ENCODE results near the gene CISH. TPM values are rescaled to one million over a fixed set of nuclear protein-coding genes. Genes with fewer than 3 reads are reported as not detected.

Gene CISH
- total RNA-seq, 3 donors from 2014 or later (not counting 1 experiment from before 2014, with no cell fraction given) = 2.4 to 23.6 (median 11.3) TPM

- Mint-ChIP-seq H3K4me3 (peak overlapping the region; percentile 47), H3K9me3 (no peaks in the 10 kb centered on the region), H3K36me3 (peaks cover 18% of the 10 kb centered on the region), H3K4me1 (peaks cover 81 to 92% of the 10 kb centered on the region in 2 donors), H3K27ac (peak overlapping the region; percentile 93 to 95), H3K27me3 (ENCODE audit: low read depth in 2 of 2) (no peaks in the 10 kb centered on the region)
- DNase-seq = no peak
- Histone ChIP-seq H3K4me3 (ENCODE audit: low read length) (no peak overlapping the region), H3K27me3 (ENCODE audit: control insufficient read depth, insufficient read depth, low read length) (no peaks in the 10 kb centered on the region), H3K36me3 (ENCODE audit: control insufficient read depth, insufficient read depth, low read length) (peaks cover 48% of the 10 kb centered on the region), H3K9me3 (ENCODE audit: control insufficient read depth, insufficient read depth, low read length) (no peaks in the 10 kb centered on the region), H3K4me1 (ENCODE audit: control insufficient read depth, insufficient read depth, low read length) (peaks cover 95% of the 10 kb centered on the region), H3K27ac (ENCODE audit: low read length) (peak overlapping the region; percentile 81)
- ATAC-seq = no peak
- intact Hi-C loops (cut with micrococcal nuclease) = no loop called here
- no peak for TF ChIP-seq CTCF (IDR thresholded peaks at IDR 0.05)
- WGBS (ENCODE audit: insufficient coverage) = 54% methylated on average over 4 of the region's 4 CpGs
Observed at GRCh38 chr3:50603261-50604109, 8.1 kb downstream of the CISH start.

- 80% methylated on average over 9 of the region's 9 CpGs for WGBS (ENCODE audit: insufficient coverage)
- peaks cover 18% of the 10 kb centered on the region for H3K36me3 Mint-ChIP-seq
Observed at GRCh38 chr3:50602595-50603191, 8.9 kb downstream of the CISH start.

DNA sequence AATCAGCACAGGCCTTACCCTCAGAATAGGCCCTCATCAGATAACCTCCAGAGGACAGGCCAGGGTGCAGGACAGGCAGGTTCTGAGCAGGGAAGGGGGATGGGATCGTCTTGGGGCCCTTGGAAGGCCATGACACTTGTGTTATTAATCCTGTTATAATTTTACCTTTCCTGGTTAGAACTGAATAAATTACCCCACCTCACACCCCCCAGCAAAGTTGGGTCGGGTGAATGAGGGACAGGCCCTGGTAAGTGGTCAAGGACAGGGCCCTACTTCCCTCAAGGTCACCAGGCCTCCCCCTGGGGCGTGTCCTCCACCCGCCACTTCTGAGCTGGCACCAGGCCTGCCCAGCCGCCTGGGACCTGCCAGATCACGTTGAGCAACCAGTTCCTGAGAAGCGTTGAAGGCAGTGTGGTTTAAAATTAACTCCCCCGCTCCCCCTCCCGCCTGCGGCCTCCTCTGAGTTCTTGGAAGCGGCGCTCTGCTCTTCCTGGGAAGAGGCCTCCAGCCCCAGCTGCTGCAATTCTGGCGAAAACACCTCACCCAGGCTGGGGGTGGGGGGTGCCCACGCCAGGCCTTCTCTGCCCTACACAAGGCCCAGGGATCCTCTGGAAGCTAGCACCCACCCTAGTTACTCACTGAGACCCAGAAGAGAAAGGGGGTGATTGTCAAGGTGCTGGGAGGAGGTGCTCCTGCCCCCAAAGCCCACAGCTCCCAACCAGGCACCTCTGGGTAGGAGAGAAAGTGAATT lies 10.6 kb downstream of the CISH start:
- intact Hi-C loops (cut with micrococcal nuclease) = loop anchor here (1.0 kb wide), 1 partner anchor 10 kb away; the partner anchor contains the start of gene CISH
- Mint-ChIP-seq H3K4me3 (peak overlapping the region; percentile 73), H3K36me3 (peaks cover 16% of the 10 kb centered on the region), H3K27me3 (ENCODE audit: low read depth in 2 of 2) (no peaks in the 10 kb centered on the region), H3K9me3 (no peaks in the 10 kb centered on the region), H3K27ac (peak overlapping the region; percentile 93 to 95), H3K4me1 (peaks cover 59 to 71% of the 10 kb centered on the region in 2 donors)
- Histone ChIP-seq H3K9me3 (ENCODE audit: control insufficient read depth, insufficient read depth, low read length) (no peaks in the 10 kb centered on the region), H3K4me3 (ENCODE audit: low read length) (no peak overlapping the region), H3K27me3 (ENCODE audit: control insufficient read depth, insufficient read depth, low read length) (no peaks in the 10 kb centered on the region), H3K27ac (ENCODE audit: low read length) (peak overlapping the region; percentile 81), H3K4me1 (ENCODE audit: control insufficient read depth, insufficient read depth, low read length) (peaks cover 71% of the 10 kb centered on the region), H3K36me3 (ENCODE audit: control insufficient read depth, insufficient read depth, low read length) (peaks cover 23% of the 10 kb centered on the region)
- peak; percentile 65 to 80 for DNase-seq
- 6% methylated on average over 13 of the region's 14 CpGs for WGBS (ENCODE audit: insufficient coverage)
- no peak for TF ChIP-seq CTCF (IDR thresholded peaks at IDR 0.05)
- peak; percentile 87 to 91 (median 89) for ATAC-seq

More at GRCh38 chr3:50602595-50603191, 8.9 kb downstream of the CISH start:
- Histone ChIP-seq H3K36me3 (ENCODE audit: control insufficient read depth, insufficient read depth, low read length) (peaks cover 40% of the 10 kb centered on the region), H3K27me3 (ENCODE audit: control insufficient read depth, insufficient read depth, low read length) (no peaks in the 10 kb centered on the region), H3K9me3 (ENCODE audit: control insufficient read depth, insufficient read depth, low read length) (no peaks in the 10 kb centered on the region), H3K4me1 (ENCODE audit: control insufficient read depth, insufficient read depth, low read length) (peaks cover 87% of the 10 kb centered on the region), H3K27ac (ENCODE audit: low read length) (peak overlapping the region; percentile 81), H3K4me3 (ENCODE audit: low read length) (no peak overlapping the region)
- ATAC-seq = no peak
- H3K9me3 Mint-ChIP-seq = no peaks in the 10 kb centered on the region
- H3K27me3 Mint-ChIP-seq (ENCODE audit: low read depth in 2 of 2) = no peaks in the 10 kb centered on the region
- DNase-seq = no peak
- peak overlapping the region; percentile 93 to 95 for H3K27ac Mint-ChIP-seq
- no peak for TF ChIP-seq CTCF (IDR thresholded peaks at IDR 0.05)
- H3K4me1 Mint-ChIP-seq = peaks cover 74 to 88% of the 10 kb centered on the region in 2 donors
- peak overlapping the region; percentile 73 for H3K4me3 Mint-ChIP-seq
- intact Hi-C loops (cut with micrococcal nuclease) = no loop called here

Data from natural killer cell (primary cell).